NCI-H510A treated with DMSO at 0.1 percent for 48 hours (cell line): ENCODE results near the gene RAP1GAP2.

Experiments used
- DNase-seq: peaks from one replicate; lab custom pipeline; 2025; lab: John Stamatoyannopoulos, UW

The RAP1GAP2 gene

DNA sequence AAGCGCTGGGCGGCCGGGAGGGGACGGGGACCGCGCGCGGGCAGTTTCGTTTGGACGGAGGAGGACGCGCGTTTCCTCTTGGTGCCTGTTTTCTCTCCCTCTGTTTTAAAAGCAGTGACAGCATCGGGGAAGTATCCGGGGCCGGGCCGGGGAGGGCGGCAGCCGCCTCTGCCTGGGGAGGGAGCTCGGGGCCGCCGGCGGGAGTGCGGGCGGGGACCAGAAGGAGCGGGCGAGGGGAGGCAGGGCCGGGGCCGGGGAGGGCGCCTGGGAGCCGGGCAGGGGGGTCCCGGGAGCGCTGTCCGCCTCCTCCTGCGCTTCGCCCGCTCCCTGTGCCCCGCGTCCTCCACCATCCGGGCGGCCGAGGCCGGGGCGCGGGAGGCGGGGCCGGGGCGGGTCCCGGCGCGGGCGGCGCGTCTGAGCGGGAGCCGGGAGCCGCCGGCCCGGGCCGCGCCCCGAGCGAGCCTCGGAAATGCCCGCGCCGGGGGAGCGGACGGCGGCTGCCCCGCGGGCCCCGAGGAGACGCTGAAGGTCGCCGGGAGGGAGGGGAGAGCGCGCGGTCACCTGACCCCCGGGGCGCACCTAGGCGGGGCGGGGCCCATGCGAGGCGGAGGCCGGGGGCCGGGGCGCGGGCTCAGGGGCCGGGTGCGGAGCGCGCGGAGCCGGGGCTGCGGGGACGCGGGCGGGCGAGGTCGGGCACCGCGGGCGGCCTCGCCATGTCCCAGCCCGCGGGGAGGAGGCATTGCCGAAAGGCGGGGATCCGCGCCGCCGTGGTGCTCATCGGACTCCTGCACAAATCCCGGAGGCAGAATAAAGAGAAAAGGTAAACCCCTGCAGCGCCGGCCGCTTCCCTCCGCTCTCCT is 57.3 kb downstream of the RAP1GAP2 start:
- peak; percentile 19 for DNase-seq

DNA sequence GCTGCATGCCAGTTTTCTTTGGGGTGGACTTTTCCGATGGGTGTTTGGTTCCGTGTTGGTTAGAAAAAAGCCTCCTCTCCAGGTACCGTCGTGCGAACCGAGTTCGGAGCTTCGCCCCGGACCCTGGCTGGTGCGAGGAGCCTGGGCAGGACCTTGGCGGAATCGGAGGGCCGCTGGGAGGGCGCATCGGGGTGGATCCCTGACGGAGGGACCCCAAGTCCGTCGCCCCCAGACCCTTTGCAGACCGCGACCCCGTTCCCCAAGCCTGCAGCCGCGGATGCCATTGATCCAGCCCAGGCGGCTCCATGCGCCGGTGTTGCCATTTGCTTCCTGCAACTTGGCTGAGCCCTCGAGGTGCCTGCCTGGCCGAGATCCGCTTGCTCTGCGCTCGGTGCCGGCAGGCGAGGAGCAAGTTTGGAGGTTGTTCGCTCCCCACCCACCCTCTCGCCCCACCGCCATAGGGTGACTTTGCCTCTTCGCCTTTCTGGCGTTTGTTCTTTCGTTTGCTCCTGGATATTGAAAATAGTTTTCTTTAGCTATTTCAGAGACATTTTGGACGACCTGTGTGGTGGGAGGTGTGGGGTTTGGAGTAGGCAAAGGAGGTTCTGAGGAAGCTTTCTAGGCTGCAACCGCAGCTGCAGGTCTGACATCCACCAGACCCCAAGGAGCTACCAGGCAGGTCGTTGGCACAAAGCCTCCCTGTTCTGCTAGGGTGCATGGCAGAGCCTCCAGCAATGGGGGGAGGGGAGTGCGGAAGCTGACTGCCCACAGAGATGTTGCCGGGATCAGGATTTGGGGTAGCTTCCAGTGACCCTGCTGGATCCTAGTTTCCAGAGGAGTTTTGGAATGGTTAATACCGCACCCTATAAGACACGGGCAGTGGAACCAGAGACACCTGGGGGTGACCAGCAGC is 58.2 kb downstream of the RAP1GAP2 start:
- no peak for DNase-seq

DNA sequence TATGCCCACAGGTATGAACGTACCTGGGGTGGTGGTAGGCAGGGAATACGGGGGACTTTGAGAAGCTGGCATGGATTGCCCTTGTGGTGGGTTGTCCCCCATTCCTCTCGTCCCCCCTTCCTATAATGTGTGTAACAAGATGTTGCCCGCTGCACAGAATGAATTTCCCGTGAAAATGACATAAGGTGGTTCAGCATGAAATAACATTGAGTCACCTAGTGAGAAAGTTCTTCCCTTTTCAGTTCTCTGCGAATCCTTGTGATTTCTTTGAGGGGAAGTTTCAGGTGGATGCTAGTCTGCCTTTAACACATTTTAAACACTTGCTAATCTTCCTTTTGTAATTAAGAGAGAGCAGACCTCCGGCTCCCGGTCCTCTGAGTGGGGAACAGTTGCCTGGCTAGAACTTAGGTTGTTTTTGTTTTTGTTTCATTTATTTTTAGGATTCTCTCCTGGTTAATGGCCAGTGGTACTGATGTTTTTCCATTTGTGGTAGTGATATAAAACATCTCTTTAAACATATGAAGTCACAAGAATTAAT is 58.9 kb downstream of the RAP1GAP2 start:
- DNase-seq = no peak

DNA sequence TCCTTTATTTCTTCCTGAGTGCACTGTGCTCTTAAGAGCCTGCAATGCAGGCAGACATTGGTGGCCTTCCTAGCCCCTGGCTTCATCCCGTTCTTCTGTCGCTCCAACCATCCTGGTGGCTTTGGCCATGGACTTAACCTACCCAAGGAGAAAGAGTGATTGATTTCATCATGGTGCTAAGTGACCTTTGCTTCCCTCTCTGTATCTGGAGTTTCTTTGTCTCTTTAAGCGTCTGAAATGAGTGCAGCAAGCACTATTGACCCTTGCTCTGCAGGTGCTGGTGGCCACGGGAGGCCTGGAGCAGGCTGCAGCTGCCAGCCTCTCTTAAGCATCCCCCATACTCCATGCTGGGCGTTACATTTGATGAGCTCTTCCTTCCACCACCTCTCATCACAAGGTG is 60.5 kb downstream of the RAP1GAP2 start:
- peak; percentile 34 for DNase-seq

DNA sequence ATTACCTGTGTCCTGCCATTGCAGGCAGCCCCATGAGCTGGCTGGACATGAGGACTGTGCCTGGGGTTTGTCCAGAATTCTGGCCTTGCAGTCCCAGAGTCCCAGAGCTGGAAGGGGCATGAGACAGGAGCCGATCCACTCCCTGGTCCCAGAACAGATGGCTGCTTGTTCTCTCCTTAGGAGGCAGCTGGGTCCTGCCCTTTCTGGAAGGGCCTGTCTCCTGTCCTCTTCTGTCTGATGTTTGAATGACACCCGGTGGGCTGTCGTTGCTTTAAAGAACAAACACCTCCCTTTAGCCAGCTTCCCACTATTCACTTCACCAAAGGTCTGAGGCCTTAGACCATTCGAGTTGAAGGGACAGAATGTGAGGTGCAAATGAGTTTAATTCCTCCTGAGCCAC is 63.8 kb downstream of the RAP1GAP2 start:
- DNase-seq = no peak

DNA sequence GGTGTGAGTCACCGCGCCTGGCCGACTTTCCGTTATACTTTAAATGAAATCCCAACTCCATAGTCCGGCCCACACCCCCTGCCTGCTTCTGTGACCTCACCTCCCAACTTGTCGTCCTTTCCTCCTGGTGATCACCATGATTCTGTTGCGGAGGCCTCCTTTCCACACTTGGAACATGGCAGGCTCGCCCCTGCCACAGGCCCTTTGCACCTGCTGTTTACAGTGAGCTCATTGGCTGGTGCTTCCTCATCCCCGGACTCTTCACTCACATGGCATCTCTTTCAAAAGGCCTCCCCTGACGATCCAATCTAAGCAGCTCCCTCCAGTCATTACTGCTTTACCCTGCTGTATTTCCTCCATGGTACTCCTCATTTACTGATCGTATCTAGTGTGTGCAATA is 64.6 kb downstream of the RAP1GAP2 start:
- DNase-seq = no peak

DNA sequence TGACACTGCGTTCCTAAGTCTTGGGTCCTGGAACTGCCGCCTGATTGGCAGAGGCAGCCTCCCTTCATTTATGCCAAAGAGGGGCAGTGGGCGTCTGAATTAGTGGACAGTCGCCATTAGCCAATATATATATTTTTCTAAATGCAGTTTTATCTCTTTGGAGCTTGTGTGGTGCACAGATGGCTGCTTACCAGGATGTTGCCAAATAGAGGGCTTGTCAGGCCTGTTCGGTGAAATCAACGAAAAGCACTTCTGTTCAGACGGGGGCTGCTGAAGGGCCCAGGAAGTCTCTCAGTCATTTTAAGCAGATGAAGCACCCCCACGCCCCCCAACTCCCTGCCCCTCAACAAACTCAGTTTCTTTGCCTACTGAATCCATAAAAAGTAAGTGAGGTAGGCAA is 66.0 kb downstream of the RAP1GAP2 start:
- DNase-seq = no peak

GRCh38 chr17:2863204-2863603 is 67.0 kb downstream of the RAP1GAP2 start:
- DNase-seq = no peak

DNA sequence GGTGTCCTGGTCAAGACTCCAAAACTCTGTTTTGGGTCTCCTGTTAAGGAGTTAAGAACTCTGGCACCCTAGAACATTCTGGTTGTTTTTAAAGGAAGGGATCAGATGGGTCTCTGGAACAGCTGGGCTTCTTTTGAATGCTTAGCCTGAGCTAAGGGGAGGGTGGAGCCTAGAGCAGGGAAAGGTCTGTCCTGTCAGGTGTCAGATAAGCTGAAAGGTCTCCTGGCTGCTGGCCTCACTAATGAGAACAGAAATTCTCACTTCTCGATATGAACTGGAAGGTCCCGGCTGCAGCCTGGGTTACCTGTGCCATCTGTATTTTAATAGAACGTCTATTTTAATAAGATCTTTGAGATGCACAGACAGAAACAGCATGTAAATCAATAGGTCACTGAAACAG is 69.0 kb downstream of the RAP1GAP2 start:
- DNase-seq = no peak

GRCh38 chr17:2867441-2868424 is 71.5 kb downstream of the RAP1GAP2 start:
- DNase-seq = no peak

DNA sequence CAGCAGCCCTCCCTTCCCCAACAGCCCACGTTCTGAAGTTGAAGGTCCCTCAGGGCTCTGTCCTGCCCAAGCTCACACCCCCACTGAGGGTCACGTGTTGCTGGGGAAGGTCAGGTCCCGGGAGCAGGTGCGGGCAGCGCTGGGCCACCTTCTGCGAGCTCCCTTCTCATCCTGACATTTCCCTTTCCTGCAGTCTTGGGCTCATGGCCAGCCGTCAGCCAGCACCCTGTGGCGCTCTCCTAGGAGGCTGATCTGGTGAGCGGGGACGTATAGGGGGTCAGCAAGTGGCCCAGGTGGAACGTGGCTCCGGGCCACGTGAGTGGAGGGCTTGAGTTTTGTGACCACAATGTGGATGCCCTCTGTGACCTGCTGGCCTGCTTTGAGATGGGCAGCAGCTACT is 73.4 kb downstream of the RAP1GAP2 start:
- DNase-seq = no peak

DNA sequence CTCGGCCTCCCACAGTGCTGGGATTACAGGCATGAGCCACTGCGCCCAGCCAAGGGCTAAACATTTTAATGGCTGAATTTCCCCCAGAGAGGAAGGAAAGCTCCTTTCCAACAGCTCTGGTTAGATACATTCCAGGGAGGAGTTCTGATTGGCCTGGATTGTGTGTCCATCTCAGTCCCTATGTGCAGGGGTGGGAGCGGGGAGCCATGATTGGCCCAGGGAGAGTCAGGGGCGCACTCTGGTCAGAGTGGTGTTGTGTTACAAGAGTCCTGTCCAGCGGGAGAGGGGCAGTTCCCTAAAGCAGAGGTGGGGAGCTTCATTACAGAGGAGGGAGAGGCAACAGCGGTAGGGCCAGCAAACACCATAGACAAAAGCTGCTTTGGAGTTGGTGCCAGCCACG is 75.0 kb downstream of the RAP1GAP2 start:
- DNase-seq = no peak

DNA sequence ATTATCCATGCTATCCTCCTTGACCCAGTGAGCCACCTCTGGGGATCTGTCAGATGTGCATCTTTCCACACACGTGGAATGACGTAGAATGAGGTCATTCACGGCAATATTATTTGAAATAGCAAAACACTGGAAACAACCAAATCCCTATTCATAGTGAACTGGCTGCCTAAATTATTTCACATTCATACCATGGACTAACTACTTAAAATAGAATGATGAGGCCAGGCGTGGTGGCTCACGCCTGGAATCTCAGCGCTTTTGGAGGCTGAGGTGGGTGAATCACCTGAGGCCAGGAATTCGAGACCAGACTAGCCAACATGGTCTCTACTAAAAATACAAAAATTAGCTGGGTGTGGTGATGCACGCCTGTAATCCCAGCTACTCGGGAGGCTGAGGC is 75.5 kb downstream of the RAP1GAP2 start:
- DNase-seq = no peak

GRCh38 chr17:2872282-2872681 is 76.0 kb downstream of the RAP1GAP2 start:
- DNase-seq = no peak

- DNase-seq = no peak
Observed at GRCh38 chr17:2874189-2874686, 78.0 kb downstream of the RAP1GAP2 start.

- DNase-seq = no peak
Observed at GRCh38 chr17:2875608-2876007, 79.4 kb downstream of the RAP1GAP2 start.

- no peak for DNase-seq
Observed at GRCh38 chr17:2876467-2876866, 80.2 kb downstream of the RAP1GAP2 start.

- no peak for DNase-seq
Observed at GRCh38 chr17:2878751-2879254, 82.6 kb downstream of the RAP1GAP2 start.

DNA sequence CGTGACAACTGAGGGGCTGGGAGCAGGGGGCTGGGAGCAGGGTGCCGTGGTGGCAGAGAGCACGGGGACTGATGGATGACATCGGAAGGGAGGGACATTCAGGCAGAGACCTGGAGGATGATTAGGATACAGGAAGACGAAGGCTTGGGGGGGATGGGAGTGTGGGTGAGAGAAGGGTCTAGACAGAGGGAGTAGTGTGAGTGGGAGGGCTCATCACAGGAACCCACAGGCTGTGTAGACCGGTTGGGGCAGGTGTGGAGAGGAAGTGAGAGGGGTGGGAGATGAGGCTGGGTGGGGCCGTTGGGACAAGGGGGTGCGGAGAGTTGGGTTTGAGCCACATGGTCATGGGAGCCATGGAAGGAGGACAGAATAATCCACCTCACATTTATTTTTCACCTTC is 83.8 kb downstream of the RAP1GAP2 start:
- DNase-seq = no peak

- no peak for DNase-seq
Observed at GRCh38 chr17:2881295-2881694, 85.1 kb downstream of the RAP1GAP2 start.

DNA sequence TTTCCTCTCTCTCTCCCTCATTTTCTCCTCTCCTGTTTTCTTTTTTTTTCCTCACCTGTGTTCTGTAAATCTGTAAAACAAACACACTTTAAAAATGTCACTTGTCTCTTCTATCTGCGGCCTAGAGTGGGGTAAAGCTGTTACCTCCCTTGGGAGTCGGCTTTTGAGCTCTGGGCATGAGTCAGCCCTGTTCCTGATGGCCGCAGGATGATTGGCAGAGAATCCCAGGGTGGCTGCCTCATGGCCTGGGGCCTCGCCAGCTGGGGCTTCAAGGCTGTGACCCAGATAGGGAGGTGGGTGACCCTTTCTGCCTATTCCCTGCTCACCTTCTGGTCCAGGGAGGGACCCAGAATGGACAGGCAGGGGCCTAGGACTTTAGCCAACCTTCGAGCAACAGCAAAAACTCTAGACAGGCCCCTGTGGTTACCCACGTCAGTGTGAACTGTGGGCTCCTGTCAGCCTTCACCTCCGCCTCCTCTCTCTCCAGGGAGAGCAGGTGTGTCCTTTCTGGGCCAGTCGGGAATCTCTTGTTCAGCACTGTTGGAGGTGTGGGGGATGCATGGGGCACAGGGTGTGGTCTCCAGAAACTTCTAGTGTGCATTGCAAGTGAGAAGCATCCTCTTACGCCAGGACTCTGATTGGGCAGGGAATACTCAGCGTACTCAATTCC is 87.4 kb downstream of the RAP1GAP2 start:
- peak; percentile 37 for DNase-seq
